OCI-LY7 (cell line): Measurements from ENCODE around the gene CDADC1.

Source experiments
- CTCF ChIP-seq: fragments of 200-600 bp; sonication (generic); conservative IDR thresholded peaks from 2 replicates; pipeline ENCODE4 v1.5.1; 2014; ENCODE audit warnings: mild to moderate bottlenecking, antibody characterized with exemption, low read length, moderate library complexity, mixed read lengths
- EZH2phosphoT487 ChIP-seq: fragments of 200-600 bp; sonication (generic); IDR thresholded peaks from 2 replicates; pipeline ENCODE4 v1.6.1; 2018; ENCODE audit warnings: low read depth, borderline replicate concordance, mild to moderate bottlenecking, mixed run types, antibody characterized with exemption, low read length, moderate library complexity, mixed read lengths

- no peak for TF ChIP-seq CTCF
- TF ChIP-seq EZH2phosphoT487: no peak
These were observed 29.2 kb upstream of the CDADC1 start for GRCh38 chr13:49218493-49219051.
